Stimulated activated CD8-positive, alpha-beta memory T cell treated with anti-CD3 and anti-CD28 coated beads, Interleukin-7, amount 100 ng/mL, for 4 hours (primary cell): Measurements from ENCODE around the gene PUM2.

Experiments used
- DNase-seq, 2 donors: peaks; one replicate each; pipeline ENCODE4 v3.0.0-alpha.2; 2020; ENCODE audit warnings: low read depth in 2 of 2

Gene PUM2

GRCh38 chr2:20199633-20200270, 150.9 kb downstream of the PUM2 start:
- DNase-seq, result no peak

- DNase-seq, result no peak
Measured at GRCh38 chr2:20198796-20199632, 151.6 kb downstream of the PUM2 start.
